SK-N-SH (cell line): ENCODE results near the gene GULP1. TPM values are rescaled to one million over a fixed set of nuclear protein-coding genes. Genes with fewer than 3 reads are reported as not detected.

ENCODE experiments used
- CTCF ChIA-PET: fragments of 300-600, 350-600 bp; formaldehyde crosslinking; extraction: SDS; loops from one replicate; lab custom pipeline; 2021; lab: Yijun Ruan, JAX
- POLR2A ChIA-PET: fragments of 350-600 bp; sonication (Branson Sonifier 250); formaldehyde crosslinking; extraction: SDS; loops from one replicate; lab custom pipeline; 2020; ENCODE audit warnings: antibody characterized with exemption, inconsistent platforms; lab: Yijun Ruan, JAX
- DNase-seq: peaks from one replicate; pipeline ENCODE4 v3.0.0; 2012
- H2AFZ ChIP-seq: fragments of 200-600 bp; sonication (generic); 2 replicates; pipeline ENCODE4 v1.8.1; 2016; ENCODE audit warnings: antibody characterized with exemption, mild to moderate bottlenecking, low read depth
- H3F3A ChIP-seq: fragments of 200-600 bp; sonication (generic); replicated peaks from 2 replicates; pipeline ENCODE3; 2016; ENCODE audit warnings: antibody characterized with exemption, mild to moderate bottlenecking; ENCODE audit not compliant: insufficient read depth
- H3K27ac ChIP-seq, 2 experiments: fragments of 200-500 bp in 1 of 2; fragments of 200-600 bp in 1 of 2; sonication (Bioruptor generic) in 1 of 2; sonication (generic), shearing (Covaris generic) in 1 of 2; 2 replicates each; pipeline versions ENCODE4 v1.5.1 to v1.6.1; 2014 to 2016; ENCODE audit warnings: low read depth in 2 of 2, inconsistent platforms in 1 of 2, low read length in 1 of 2, mild to moderate bottlenecking in 1 of 2, mixed read lengths in 1 of 2
- H3K27me3 ChIP-seq: fragments of 200-600 bp; sonication (generic), shearing (Covaris generic); 2 replicates; pipeline ENCODE4 v1.6.1; 2016; ENCODE audit warnings: mixed run types; ENCODE audit not compliant: insufficient read depth
- H3K36me3 ChIP-seq, 2 experiments: fragments of 200-500 bp in 1 of 2; fragments of 200-600 bp in 1 of 2; sonication (Bioruptor generic) in 1 of 2; sonication (generic) in 1 of 2; replicated peaks in 1 of 2; 2 replicates each; pipeline versions ENCODE3 to v1.5.1; 2014 to 2016; ENCODE audit warnings: low read length in 1 of 2, mild to moderate bottlenecking in 1 of 2; ENCODE audit not compliant: insufficient read depth in 2 of 2, control insufficient read depth in 1 of 2
- H3K4me1 ChIP-seq, 2 experiments: fragments of 200-500 bp in 1 of 2; fragments of 200-600 bp in 1 of 2; sonication (Bioruptor generic) in 1 of 2; sonication (generic), shearing (Covaris generic) in 1 of 2; 2 replicates each; pipeline versions ENCODE4 v1.5.1 to v1.6.1; 2014 to 2016; ENCODE audit warnings: low read depth in 1 of 2, low read length in 1 of 2, mixed run types in 1 of 2; ENCODE audit not compliant: insufficient read depth in 2 of 2, control insufficient read depth in 1 of 2
- H3K4me2 ChIP-seq: fragments of 200-600 bp; sonication (generic), shearing (Covaris generic); 2 replicates; pipeline ENCODE4 v1.6.1; 2017; ENCODE audit warnings: mixed run types
- H3K4me3 ChIP-seq, 2 experiments: fragments of 200-500 bp in 1 of 2; fragments of 200-600 bp in 1 of 2; sonication (Bioruptor generic) in 1 of 2; sonication (generic), shearing (Covaris generic) in 1 of 2; 2 replicates each; pipeline versions ENCODE4 v1.5.1 to v1.8.1; 2014 to 2016; ENCODE audit warnings: low read depth in 2 of 2, inconsistent platforms in 1 of 2, low read length in 1 of 2, mild to moderate bottlenecking in 1 of 2, mixed read lengths in 1 of 2, moderate library complexity in 1 of 2
- H3K79me2 ChIP-seq: fragments of 200-600 bp; sonication (generic); 2 replicates; pipeline ENCODE4 v1.8.1; 2017; ENCODE audit warnings: mild to moderate bottlenecking; ENCODE audit not compliant: insufficient read depth
- H3K9ac ChIP-seq: fragments of 200-600 bp; sonication (generic); 2 replicates; pipeline ENCODE4 v1.6.1; 2017; ENCODE audit warnings: mixed run types
- H3K9me2 ChIP-seq: fragments of 200-600 bp; sonication (generic); 2 replicates; pipeline ENCODE4 v1.6.1; 2017; ENCODE audit warnings: mixed run types
- H3K9me3 ChIP-seq: fragments of 200-600 bp; sonication (generic); 2 replicates; pipeline ENCODE4 v1.6.1; 2017; ENCODE audit warnings: mixed run types, mild to moderate bottlenecking, moderate library complexity
- H4K20me1 ChIP-seq: fragments of 200-600 bp; sonication (generic); 2 replicates; pipeline ENCODE4 v1.6.1; 2017; ENCODE audit warnings: mild to moderate bottlenecking, mixed run types; ENCODE audit not compliant: insufficient read depth
- CHD2 ChIP-seq: fragments of 150-350 bp; IDR thresholded peaks from 2 replicates; pipeline ENCODE4 v1.6.1; 2018; ENCODE audit warnings: low read length; ENCODE audit not compliant: partially characterized antibody
- FOXM1 ChIP-seq: IDR thresholded peaks from 2 replicates; pipeline ENCODE4 v1.4.0; 2012; ENCODE audit warnings: low read depth, mild to moderate bottlenecking
- GABPA ChIP-seq: IDR thresholded peaks from 2 replicates; pipeline ENCODE4 v1.4.0; 2012; ENCODE audit warnings: low read depth, mild to moderate bottlenecking
- JUND ChIP-seq: IDR thresholded peaks from 2 replicates; pipeline ENCODE4 v1.4.0; 2012
- NFIC ChIP-seq: IDR thresholded peaks from 2 replicates; pipeline ENCODE4 v1.4.0; 2012; ENCODE audit warnings: borderline replicate concordance
- NRF1 ChIP-seq: IDR thresholded peaks from 2 replicates; pipeline ENCODE4 v1.6.1; 2012; ENCODE audit warnings: low read depth, mild to moderate bottlenecking, low read length
- RFX5 ChIP-seq: IDR thresholded peaks from 2 replicates; pipeline ENCODE4 v1.6.1; 2012; ENCODE audit warnings: mild to moderate bottlenecking, improper control_type of control experiment, low read length
- YY1 ChIP-seq: IDR thresholded peaks from 2 replicates; pipeline ENCODE4 v1.4.0; 2012; ENCODE audit warnings: low read depth, mild to moderate bottlenecking
- WGBS: methylation state at CpG from one replicate; pipeline ENCODE4 v1.1.6; 2017; ENCODE audit warnings: low lambda C conversion rate; 5-methylcytosine and 5-hydroxymethylcytosine counted together
- polyA plus RNA-seq, 3 experiments: library from polyadenylated mRNA; depleted of rRNA; stranded (reverse); fragments of >200 nt; gene quantifications; 2 replicates each; pipeline ENCODE4 v1.2.3, GENCODE V29; 2012
- TF ChIP-seq, protein P1 (sequence below): IDR thresholded peaks from 2 replicates; pipeline ENCODE4 v1.6.1; 2012; ENCODE audit warnings: mild to moderate bottlenecking, low read depth, low read length, moderate library complexity
- TF ChIP-seq, protein P2 (sequence below): IDR thresholded peaks from 2 replicates; pipeline ENCODE4 v1.4.0; 2012; ENCODE audit warnings: low read depth, borderline replicate concordance
- TF ChIP-seq, protein P3 (sequence below): IDR thresholded peaks from 2 replicates; pipeline ENCODE4 v1.4.0; 2012; ENCODE audit warnings: low read depth, borderline replicate concordance

Gene GULP1
- polyA plus RNA-seq, 1 of the 3 experiments (the other 2 are of a cell fraction), result 33.8 TPM

DNA sequence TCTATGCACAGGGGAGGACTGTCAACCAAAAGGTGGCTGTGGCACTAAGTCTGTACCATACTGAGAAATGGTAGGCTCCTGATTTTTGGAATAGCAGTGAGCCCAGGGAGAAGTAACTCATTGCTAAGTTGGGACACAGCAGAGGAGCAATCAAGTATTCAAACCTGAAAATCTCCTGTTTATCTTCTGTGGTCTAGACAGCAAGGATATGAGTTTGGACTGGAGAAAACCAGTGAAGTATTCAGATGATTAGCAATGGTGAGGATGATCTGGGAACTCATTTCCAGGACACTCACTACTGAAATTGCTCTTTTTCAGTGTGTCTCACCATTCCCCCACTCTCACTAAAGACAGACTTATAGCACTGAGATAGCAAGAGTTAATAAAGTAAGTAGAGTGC is 112.0 kb downstream of the GULP1 start (continued):
- TF ChIP-seq, protein P1, sequence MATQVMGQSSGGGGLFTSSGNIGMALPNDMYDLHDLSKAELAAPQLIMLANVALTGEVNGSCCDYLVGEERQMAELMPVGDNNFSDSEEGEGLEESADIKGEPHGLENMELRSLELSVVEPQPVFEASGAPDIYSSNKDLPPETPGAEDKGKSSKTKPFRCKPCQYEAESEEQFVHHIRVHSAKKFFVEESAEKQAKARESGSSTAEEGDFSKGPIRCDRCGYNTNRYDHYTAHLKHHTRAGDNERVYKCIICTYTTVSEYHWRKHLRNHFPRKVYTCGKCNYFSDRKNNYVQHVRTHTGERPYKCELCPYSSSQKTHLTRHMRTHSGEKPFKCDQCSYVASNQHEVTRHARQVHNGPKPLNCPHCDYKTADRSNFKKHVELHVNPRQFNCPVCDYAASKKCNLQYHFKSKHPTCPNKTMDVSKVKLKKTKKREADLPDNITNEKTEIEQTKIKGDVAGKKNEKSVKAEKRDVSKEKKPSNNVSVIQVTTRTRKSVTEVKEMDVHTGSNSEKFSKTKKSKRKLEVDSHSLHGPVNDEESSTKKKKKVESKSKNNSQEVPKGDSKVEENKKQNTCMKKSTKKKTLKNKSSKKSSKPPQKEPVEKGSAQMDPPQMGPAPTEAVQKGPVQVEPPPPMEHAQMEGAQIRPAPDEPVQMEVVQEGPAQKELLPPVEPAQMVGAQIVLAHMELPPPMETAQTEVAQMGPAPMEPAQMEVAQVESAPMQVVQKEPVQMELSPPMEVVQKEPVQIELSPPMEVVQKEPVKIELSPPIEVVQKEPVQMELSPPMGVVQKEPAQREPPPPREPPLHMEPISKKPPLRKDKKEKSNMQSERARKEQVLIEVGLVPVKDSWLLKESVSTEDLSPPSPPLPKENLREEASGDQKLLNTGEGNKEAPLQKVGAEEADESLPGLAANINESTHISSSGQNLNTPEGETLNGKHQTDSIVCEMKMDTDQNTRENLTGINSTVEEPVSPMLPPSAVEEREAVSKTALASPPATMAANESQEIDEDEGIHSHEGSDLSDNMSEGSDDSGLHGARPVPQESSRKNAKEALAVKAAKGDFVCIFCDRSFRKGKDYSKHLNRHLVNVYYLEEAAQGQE, result no peak
- TF ChIP-seq GABPA (no peak), RFX5 (no peak), YY1 (no peak), JUND (no peak), CHD2 (no peak), FOXM1 (no peak)
- TF ChIP-seq, protein P2, sequence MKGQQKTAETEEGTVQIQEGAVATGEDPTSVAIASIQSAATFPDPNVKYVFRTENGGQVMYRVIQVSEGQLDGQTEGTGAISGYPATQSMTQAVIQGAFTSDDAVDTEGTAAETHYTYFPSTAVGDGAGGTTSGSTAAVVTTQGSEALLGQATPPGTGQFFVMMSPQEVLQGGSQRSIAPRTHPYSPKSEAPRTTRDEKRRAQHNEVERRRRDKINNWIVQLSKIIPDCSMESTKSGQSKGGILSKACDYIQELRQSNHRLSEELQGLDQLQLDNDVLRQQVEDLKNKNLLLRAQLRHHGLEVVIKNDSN, result no peak

DNA sequence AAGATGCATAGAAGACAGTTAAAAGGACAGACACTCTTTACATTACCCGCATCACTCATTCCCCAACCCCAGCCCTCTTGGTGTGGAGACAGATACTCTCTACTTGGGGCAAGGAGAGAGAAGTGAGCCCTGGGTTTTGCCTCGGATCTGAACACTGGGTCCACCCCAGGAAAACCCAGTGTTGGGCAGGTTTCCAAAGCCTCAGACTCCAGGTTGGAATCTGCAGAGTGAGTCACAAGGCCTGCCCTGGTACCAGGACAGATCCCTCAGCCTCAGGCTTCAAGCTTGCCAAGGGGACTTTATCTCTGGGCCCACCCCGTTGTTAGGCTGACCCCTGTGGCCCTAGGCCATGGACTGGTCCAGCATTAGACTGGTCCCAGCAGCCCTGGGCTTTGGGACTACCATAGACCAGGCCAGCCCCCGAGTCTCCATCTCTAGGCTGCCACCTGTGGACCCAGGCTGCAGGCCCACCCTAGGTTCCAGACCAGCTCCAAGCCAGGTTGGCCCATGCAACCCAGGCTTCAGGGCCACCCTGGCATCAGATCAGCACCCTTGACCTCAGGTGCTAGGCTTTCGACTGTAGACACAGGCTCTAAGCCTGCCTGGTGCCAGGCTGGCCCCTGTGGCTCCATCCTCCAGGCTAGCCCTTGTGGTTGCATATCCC is 112.8 kb downstream of the GULP1 start:
- Histone ChIP-seq H3K4me1 (no peaks in the 10 kb centered on the region; a peak in 2 of 4 replicates), H3K9me3 (peaks cover 20% of the 10 kb centered on the region), H2AFZ (no peak overlapping the region), H3K79me2 (peaks cover 14% of the 10 kb centered on the region), H3K9me2 (no peaks in the 10 kb centered on the region), H3K9ac (no peak overlapping the region), H3K27ac (no peak overlapping the region), H3F3A (peaks cover 16% of the 10 kb centered on the region), H3K4me3 (no peak overlapping the region), H3K4me2 (no peak overlapping the region), H4K20me1 (no peaks in the 10 kb centered on the region)
- WGBS, result 67% methylated on average over 4 of the region's 5 CpGs
- ChIA-PET POLR2A (no interaction called here), CTCF (no interaction called here)
- DNase-seq, result no peak
- TF ChIP-seq NRF1 (no peak), NFIC (peak; percentile 9; the same call in 1 of the 2 replicates)
- TF ChIP-seq, protein P3, sequence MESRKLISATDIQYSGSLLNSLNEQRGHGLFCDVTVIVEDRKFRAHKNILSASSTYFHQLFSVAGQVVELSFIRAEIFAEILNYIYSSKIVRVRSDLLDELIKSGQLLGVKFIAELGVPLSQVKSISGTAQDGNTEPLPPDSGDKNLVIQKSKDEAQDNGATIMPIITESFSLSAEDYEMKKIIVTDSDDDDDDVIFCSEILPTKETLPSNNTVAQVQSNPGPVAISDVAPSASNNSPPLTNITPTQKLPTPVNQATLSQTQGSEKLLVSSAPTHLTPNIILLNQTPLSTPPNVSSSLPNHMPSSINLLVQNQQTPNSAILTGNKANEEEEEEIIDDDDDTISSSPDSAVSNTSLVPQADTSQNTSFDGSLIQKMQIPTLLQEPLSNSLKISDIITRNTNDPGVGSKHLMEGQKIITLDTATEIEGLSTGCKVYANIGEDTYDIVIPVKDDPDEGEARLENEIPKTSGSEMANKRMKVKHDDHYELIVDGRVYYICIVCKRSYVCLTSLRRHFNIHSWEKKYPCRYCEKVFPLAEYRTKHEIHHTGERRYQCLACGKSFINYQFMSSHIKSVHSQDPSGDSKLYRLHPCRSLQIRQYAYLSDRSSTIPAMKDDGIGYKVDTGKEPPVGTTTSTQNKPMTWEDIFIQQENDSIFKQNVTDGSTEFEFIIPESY, result no peak
- TF ChIP-seq, all 33 proteins: peak for 1
- no peaks in the 10 kb centered on the region for H3K27me3 ChIP-seq
- H3K36me3 ChIP-seq, result peaks cover 5 to 19% of the 10 kb centered on the region in 2 experiments
